Left cardiac atrium (tissue), 4 donors: ENCODE measurements around the gene OSBPL5. TPM values are rescaled to one million over a fixed set of nuclear protein-coding genes. Genes with fewer than 3 reads are reported as not detected.
"Not testable (repeated sequence)": the region's sequence is repeated elsewhere in the genome, so short reads cannot be mapped to it uniquely, and the experiment has no call there.

Experiments used
- ATAC-seq, 2 donors: fragments of 200-7000 bp; cut with Tn5 transposase; one replicate each; pipeline ENCODE4 v1.9.1; 2020; ENCODE audit warnings: mild to moderate bottlenecking in 2 of 2, moderate library complexity in 2 of 2
- DNase-seq: peaks from one replicate; pipeline ENCODE4 v3.0.0-alpha.2; 2020
- intact Hi-C, 2 donors: fragments of 100-400 bp; cut with DNase I; formaldehyde crosslinking; loops; one replicate each; pipeline versions ENCODE4 v1.14.1 to v1.15.1; 2022 to 2023
- total RNA-seq, 2 donors: library from RNA; stranded (reverse); fragmentation: NEBNext Ultra II Directional; extraction: Animal tissue kit (Norgen Biotek cat#: 25700); gene quantifications; one replicate each; pipeline ENCODE4 v1.2.1, GENCODE V29; 2021
- donor health status: DM: no; HTN: yes; CAD: no.
- donor health status: DM: no; HTN: yes; CAD: no; lungs with severe emphysema.
- donor health status: DM: yes; HTN: yes; CAD: no.
- donor health status: Dilated cardiomyopathy.

OSBPL5 gene
- total RNA-seq, 2 donors from 2014 or later = 17.3 to 21.0 TPM

- intact Hi-C loops = no loop called here
- DNase-seq = no peak
These were observed 81.8 kb downstream of the OSBPL5 start for GRCh38 chr11:3083321-3083720.

GRCh38 chr11:3081386-3081751 lies 83.7 kb downstream of the OSBPL5 start:
- DNase-seq (no peak), ATAC-seq (no peak)
- intact Hi-C loops = no loop called here

More at GRCh38 chr11:3083321-3083720, 81.8 kb downstream of the OSBPL5 start:
- no peak for ATAC-seq

- DNase-seq = no peak
- ATAC-seq = no peak
- intact Hi-C loops = no loop called here
These were observed 84.3 kb downstream of the OSBPL5 start for GRCh38 chr11:3080733-3081385.

- intact Hi-C loops = no loop called here
- no peak for DNase-seq
- no peak for ATAC-seq
These were observed 85.0 kb downstream of the OSBPL5 start for GRCh38 chr11:3080104-3080503.

- DNase-seq (no peak), ATAC-seq (no peak)
These were observed 87.2 kb downstream of the OSBPL5 start for GRCh38 chr11:3077846-3078440.

GRCh38 chr11:3077189-3077836 lies 87.8 kb downstream of the OSBPL5 start:
- no peak for ATAC-seq
- DNase-seq = no peak
- intact Hi-C loops = no loop called here

More at GRCh38 chr11:3077846-3078440, 87.2 kb downstream of the OSBPL5 start:
- intact Hi-C loops = no loop called here

- DNase-seq (peak; percentile 53), ATAC-seq (peak in 1 of 2 donors; percentile 22)
- intact Hi-C loops = no loop called here
These were observed 90.1 kb downstream of the OSBPL5 start for GRCh38 chr11:3074912-3075589.

GRCh38 chr11:3073029-3073435 lies 92.1 kb downstream of the OSBPL5 start:
- ATAC-seq = peak; percentile 65 to 78
- no peak for DNase-seq
- intact Hi-C loops = no loop called here

GRCh38 chr11:3069425-3069824 lies 95.7 kb downstream of the OSBPL5 start:
- intact Hi-C loops = no loop called here
- ATAC-seq (no peak), DNase-seq (no peak)

GRCh38 chr11:3066308-3066707 lies 98.8 kb downstream of the OSBPL5 start:
- intact Hi-C loops, DNase-seq, ATAC-seq: not testable (repeated sequence)

- DNase-seq, ATAC-seq, intact Hi-C loops: not testable (repeated sequence)
These were observed 100.4 kb downstream of the OSBPL5 start for GRCh38 chr11:3064709-3065108.

- intact Hi-C loops, DNase-seq, ATAC-seq: not testable (repeated sequence)
These were observed 101.2 kb downstream of the OSBPL5 start for GRCh38 chr11:3063876-3064275.

- DNase-seq, ATAC-seq, intact Hi-C loops: not testable (repeated sequence)
These were observed 101.7 kb downstream of the OSBPL5 start for GRCh38 chr11:3063432-3063831.

GRCh38 chr11:3060436-3061025 lies 104.6 kb downstream of the OSBPL5 start:
- no peak for DNase-seq
- no peak for ATAC-seq
- intact Hi-C loops = no loop called here

GRCh38 chr11:3058753-3059664 lies 106.1 kb downstream of the OSBPL5 start:
- DNase-seq = no peak
- ATAC-seq = peak in 1 of 2 donors; percentile 7
- intact Hi-C loops = no loop called here

- intact Hi-C loops = no loop called here
- ATAC-seq (peak; percentile 99), DNase-seq (peak; percentile 98)
These were observed 107.8 kb downstream of the OSBPL5 start, which contains the start of gene CARS1 for GRCh38 chr11:3057069-3057963. CARS1 (minus strand) TSS chr11:3057423; CDS start chr11:3057367, 56 bp downstream.

- peak; percentile 3 to 6 for ATAC-seq
- DNase-seq = no peak
- intact Hi-C loops = no loop called here
These were observed 108.6 kb downstream of the OSBPL5 start for GRCh38 chr11:3056296-3057068.
